ENCODE measurements around the gene RAB34. TPM values are rescaled to one million over a fixed set of nuclear protein-coding genes. Genes with fewer than 3 reads are reported as not detected.
A peak's percentile ranks its signal among the peaks of the same experiment; 100 is the strongest.

The RAB34 gene
- total and polyA plus RNA-seq, 9 of the 15 experiments (the other 6 are each of a cell fraction or from before 2014, with no cell fraction given), result 0.07 to 3.8 (median 0.46) TPM; not detected in 1

- TF ChIP-seq ZNF518B (CRISPR knock-in tag; IDR thresholded peaks at IDR 0.05) (no peak), ZKSCAN3 (CRISPR knock-in tag; IDR thresholded peaks at IDR 0.05) (no peak), NUFIP1 (IDR thresholded peaks at IDR 0.05; ENCODE audit: partially characterized antibody) (peak; percentile 37), MYNN (IDR thresholded peaks at IDR 0.05) (no peak; the same call in 1 of the 2 replicates), MYNN (CRISPR knock-in tag; IDR thresholded peaks at IDR 0.05) (no peak), ZNF146 (CRISPR knock-in tag; IDR thresholded peaks at IDR 0.05; ENCODE audit: unreplicated experiment) (peak; percentile 38), YY1 (IDR thresholded peaks at IDR 0.05; ENCODE audit: borderline replicate concordance in 1 of 3, control insufficient read depth in 1 of 3, extremely low read depth in 1 of 3, insufficient read depth in 3 of 3, insufficient read length in 1 of 3, insufficient replicate concordance in 2 of 3, low read depth in 1 of 3, low read length in 2 of 3) (peak in 2 of 3 experiments; percentile 11 to 27), RCOR1 (IDR thresholded peaks at IDR 0.05; ENCODE audit: borderline replicate concordance in 1 of 2, low read depth in 2 of 2, low read length in 2 of 2) (peak in 1 of 2 experiments; percentile 82; a peak in 2 of 4 replicates)
Observed at GRCh38 chr17:28735242-28735722, 17.6 kb upstream of the RAB34 start (continued).
